Amniotic stem cell (primary cell): ENCODE results near the gene GNAT3.

ENCODE experiments used
- DNase-seq: peaks from one replicate; lab custom pipeline; 2025; lab: John Stamatoyannopoulos, UW

GNAT3 gene

DNA sequence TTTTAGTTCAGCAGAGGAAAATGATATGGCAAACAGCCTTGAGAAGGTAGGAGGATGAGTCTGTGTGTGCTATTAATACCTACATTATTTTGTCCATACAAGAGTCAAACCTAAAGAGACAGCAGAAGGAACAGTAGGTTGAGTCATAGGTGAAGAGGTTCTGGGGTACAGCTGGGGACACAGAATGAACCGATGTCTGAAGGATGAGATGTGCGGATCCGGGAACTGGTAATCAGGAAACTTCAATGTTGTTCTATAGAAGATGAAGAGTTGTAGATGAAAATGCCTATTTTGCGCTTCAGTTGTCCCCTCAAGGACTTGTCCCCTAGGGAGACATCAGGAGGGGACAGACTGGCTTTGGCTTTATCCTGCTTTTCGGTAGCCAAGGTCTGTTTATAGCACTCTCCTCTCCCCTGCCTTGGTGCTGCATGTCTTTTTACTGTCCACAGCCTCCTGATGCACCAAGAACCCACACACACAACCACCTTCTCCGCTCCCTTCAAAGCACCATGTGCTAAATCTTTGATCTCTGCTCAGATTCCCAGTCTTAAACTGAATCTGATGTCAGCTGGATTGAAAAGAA, 94.6 kb downstream of the GNAT3 start:
- DNase-seq = no peak

DNA sequence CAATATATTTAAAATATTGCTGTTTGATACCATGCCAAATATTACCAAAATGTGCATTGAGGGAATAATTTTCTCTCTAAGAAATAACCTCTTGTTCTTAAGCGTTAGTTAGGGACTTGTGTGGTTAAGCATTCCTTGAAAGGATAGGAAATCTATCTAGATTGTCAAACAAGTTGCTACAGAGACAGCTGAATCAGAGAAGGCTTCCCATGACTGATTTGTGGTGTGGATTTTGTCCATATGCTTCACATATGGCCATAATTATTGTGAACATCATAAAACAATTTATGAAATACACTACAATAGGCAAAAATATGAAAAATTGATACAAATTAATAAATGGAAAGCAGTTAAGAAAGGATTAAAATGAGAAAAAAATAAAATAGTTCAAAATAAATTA, 96.3 kb downstream of the GNAT3 start:
- no peak for DNase-seq

DNA sequence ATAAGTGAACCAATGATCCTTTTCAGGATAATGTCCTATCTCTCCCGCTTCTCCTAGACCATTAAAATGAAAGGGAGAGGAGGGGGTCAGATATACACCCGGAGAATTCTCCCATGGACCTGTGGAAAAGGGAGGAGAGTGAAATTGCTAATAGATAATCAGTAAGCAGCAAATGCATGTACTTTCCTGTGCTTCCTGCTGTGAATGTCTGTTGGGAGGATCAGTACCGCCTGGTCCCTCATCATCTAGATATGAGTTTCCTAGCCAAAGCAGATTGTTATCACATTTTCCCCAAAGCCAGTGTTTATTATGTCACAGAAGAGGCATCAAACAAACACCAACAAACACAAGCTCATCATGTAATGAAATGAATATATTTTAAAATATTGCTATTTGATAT, 96.8 kb downstream of the GNAT3 start:
- no peak for DNase-seq

DNA sequence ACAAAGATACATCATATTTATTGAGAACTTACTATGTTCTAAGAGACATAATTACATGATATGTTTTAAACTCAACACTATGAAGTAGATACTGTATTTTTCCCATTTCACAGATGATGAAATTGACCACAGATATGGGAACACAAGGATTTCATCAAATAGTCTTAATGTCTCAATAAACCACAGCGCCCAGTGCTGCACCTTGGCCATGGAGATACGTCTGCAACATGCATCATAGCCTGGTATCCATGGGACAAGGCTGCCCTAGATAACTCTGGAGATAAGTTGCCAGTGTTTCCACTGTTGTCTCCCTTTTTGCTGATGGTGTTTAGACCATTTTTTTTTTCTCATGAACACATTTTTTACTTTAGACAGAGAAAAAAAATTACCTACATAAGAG, 97.5 kb downstream of the GNAT3 start:
- no peak for DNase-seq

DNA sequence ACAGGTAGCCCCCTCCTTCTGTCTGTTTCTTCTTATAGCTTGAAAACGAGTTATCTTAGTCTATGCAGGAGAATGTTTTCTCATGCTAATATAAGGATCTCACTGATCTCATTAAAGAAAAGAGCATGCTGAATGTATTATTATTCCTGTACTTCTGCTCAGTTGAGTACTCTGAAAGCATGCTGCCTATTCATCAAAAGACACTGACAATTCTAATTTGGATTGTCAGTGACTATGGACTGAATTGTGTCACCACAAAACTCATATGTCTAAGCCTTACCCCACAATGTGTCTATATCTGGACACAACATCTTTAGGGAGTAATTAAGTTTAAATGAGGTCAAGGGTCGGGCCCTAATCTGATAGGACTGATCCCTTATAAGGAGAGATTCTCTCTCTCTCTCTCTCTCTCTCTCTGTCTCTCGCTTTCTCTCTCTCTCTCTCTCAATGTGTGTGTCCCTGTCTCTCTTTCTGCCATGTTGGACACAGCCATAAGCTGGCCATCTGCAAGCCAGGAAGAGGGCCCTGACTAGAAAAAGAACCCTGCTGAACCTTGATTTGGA, 98.4 kb downstream of the GNAT3 start:
- no peak for DNase-seq

DNA sequence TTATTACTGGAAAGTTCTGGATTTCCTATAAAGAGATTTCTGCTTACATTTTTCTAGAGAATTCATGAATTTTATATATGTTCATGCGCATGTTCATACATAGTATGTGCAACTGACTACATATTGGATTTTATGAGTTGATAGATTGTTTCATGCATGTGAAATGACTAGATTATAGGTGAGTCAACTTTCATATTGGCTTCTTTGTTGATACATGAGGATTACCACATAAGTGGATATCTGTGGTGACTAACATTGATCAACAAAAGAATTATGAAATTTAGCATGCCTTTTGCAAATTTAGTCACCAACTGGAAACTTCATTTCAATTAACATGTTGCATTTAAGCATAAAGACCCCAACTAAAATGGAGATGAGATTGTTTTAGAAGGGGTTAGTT, 99.0 kb downstream of the GNAT3 start:
- DNase-seq = no peak

DNA sequence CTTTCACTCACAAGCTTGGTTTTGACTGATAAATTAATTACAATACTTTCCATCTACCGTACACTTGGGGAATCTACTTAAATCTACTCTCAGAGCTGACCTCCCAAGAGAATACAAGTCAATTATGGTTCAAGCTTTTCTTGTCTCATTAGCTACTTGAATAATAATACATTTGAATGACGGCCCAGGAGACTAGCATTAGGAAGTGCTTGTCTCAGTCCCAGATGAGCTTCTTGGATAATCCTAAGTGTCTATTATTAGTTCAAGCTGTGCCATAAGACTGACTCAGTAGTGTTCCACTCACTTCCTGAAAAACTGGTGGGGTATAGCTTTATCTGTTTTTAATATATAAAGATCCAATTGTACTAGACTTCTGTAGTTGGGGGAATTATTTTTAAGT, 100.2 kb downstream of the GNAT3 start:
- DNase-seq = no peak

DNA sequence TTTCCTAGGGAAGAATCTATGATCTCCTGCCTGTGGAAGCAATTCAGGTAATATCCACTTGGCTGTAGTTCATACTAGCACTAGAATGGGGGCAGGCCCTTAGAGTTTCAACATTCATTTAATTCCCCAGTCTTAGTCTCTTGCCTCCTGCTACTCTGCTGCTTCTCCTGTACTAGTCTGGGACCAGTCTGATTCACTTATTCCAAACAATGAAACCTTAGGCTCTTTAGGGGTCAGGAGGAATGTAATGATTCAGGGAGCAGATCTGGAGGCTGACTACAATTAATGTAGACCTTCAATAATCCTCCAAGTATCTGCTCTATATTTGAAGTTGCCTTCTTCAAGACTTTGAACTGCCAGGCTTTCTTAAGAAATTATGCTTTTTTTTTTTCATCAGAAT, 101.8 kb downstream of the GNAT3 start:
- no peak for DNase-seq
